Endodermal cell (in vitro differentiated cells): Measurements from ENCODE around the gene BRF1. TPM values are rescaled to one million over a fixed set of nuclear protein-coding genes. Genes with fewer than 3 reads are reported as not detected.
A peak's percentile ranks its signal among the peaks of the same experiment; 100 is the strongest.

ENCODE experiments used
- DNase-seq: peaks from one replicate; pipeline ENCODE4 v3.0.0-alpha.2; 2017
- H3K27ac ChIP-seq: 2 replicates; pipeline ENCODE4 v1.5.1; 2013; ENCODE audit warnings: mild to moderate bottlenecking, low read depth, low read length, moderate library complexity
- H3K27me3 ChIP-seq: 2 replicates; pipeline ENCODE4 v1.6.1; 2013; ENCODE audit warnings: mild to moderate bottlenecking, low read length, moderate library complexity; ENCODE audit not compliant: insufficient read depth, control insufficient read depth, poor library complexity, severe bottlenecking
- H3K36me3 ChIP-seq: 2 replicates; pipeline ENCODE4 v1.7.0; 2013; ENCODE audit warnings: mild to moderate bottlenecking, low read length, moderate library complexity; ENCODE audit not compliant: control insufficient read depth, insufficient read depth
- H3K4me1 ChIP-seq: one replicate; pipeline ENCODE4 v1.7.0; 2013; ENCODE audit warnings: low read length; ENCODE audit not compliant: control insufficient read depth, insufficient read depth
- H3K4me3 ChIP-seq: 2 replicates; pipeline ENCODE4 v1.5.1; 2013; ENCODE audit warnings: mild to moderate bottlenecking, low read length, moderate library complexity
- H3K9ac ChIP-seq: 2 replicates; pipeline ENCODE4 v1.6.1; 2013; ENCODE audit warnings: mild to moderate bottlenecking, low read length, moderate library complexity; ENCODE audit not compliant: poor library complexity, severe bottlenecking; ENCODE audit errors: extremely low read depth
- H3K9me3 ChIP-seq: 2 replicates; pipeline ENCODE4 v1.6.1; 2013; ENCODE audit warnings: mild to moderate bottlenecking, low read length, moderate library complexity; ENCODE audit not compliant: control insufficient read depth
- H3K27ac Mint-ChIP-seq: 2 replicates; pipeline ENCODE4 v1.8.0; 2020; ENCODE audit warnings: mixed read lengths
- H3K27me3 Mint-ChIP-seq: 2 replicates; pipeline ENCODE4 v1.8.0; 2021; ENCODE audit warnings: mild to moderate bottlenecking, mixed read lengths; ENCODE audit not compliant: insufficient read depth
- H3K36me3 Mint-ChIP-seq: 2 replicates; pipeline ENCODE4 v1.8.0; 2020; ENCODE audit warnings: low read depth, mixed read lengths
- H3K4me1 Mint-ChIP-seq: 2 replicates; pipeline ENCODE4 v1.8.0; 2020; ENCODE audit warnings: mixed read lengths
- H3K4me3 Mint-ChIP-seq: 2 replicates; pipeline ENCODE4 v1.8.0; 2020; ENCODE audit warnings: mild to moderate bottlenecking, moderate library complexity, mixed read lengths
- H3K9me3 Mint-ChIP-seq: 2 replicates; pipeline ENCODE4 v1.8.0; 2020; ENCODE audit warnings: mild to moderate bottlenecking, mixed read lengths
- WGBS, 2 experiments: methylation state at CpG; one replicate each; pipeline versions ENCODE4 v1.1.5 to v1.1.7; 2013; ENCODE audit warnings: missing lambda C conversion rate in 2 of 2, mixed read lengths in 1 of 2; ENCODE audit not compliant: insufficient coverage in 1 of 2, insufficient read length in 1 of 2; 5-methylcytosine and 5-hydroxymethylcytosine counted together
- total RNA-seq, 2 donors: library from RNA; stranded (reverse); fragmentation: NEBNext Ultra II Directional in 1 of 2; extraction: Animal tissue kit (Norgen Biotek cat#: 25700) in 1 of 2; gene quantifications; 2 replicates in 1 of 2; 3 replicates in 1 of 2; pipeline ENCODE4 v1.2.1, GENCODE V29; 2021
- TF ChIP-seq, protein P1 (sequence below): fragments of 200-600 bp; sonication (generic); conservative IDR thresholded peaks from 2 replicates; pipeline ENCODE4 v1.5.0; 2021; ENCODE audit warnings: antibody characterized with exemption, mild to moderate bottlenecking

The BRF1 gene
- total RNA-seq, 2 donors from 2014 or later = 37.0 to 44.5 TPM

DNA sequence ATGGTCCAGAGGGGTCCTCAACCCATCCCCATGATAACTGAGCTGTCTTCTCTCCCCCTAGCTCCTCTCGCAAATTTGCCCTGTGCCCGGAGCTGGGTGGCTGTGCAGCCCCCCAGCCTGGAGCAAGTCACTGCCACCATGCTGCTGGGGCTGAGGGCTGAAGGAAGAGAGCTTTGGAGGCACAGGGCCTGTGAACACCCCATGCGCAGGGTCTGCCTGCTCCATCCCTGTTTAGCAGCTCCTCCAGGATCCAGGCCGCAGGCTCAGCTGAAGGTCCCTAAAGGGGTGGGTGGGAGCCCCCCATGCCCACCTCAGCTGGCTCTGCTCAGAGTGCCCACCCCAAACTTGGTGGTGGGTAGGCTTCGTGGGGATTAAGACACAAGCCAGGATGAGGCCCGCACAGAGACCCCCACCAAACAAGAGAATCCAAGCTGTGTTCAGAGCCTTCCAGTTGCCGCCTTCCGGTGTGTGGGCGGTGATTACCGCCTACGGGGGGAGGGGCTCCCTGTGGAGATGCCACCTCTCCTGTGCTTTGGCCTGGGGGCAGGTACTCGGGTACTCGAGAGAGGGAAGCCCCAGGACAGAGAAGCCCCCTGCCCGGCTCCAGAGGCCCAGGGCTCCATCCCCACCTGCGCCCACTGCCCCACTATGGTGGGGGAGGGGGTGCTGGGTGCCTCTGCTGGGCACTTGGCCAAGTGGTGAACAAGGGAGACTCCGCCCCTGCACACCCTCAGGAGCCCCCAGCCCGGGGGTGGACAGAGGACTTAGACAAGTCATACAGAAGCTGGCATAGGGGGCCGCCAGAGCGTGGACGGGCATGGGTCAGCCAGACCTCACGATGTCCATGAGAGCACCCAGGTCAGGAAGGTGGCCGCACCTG is 130.8 kb downstream of the BRF1 start:
- Mint-ChIP-seq H3K4me1 (no peaks in the 10 kb centered on the region), H3K9me3 (no peaks in the 10 kb centered on the region), H3K4me3 (peak overlapping the region; percentile 44), H3K27me3 (peaks cover 20% of the 10 kb centered on the region), H3K27ac (no peak overlapping the region), H3K36me3 (no peaks in the 10 kb centered on the region)
- Histone ChIP-seq H3K4me1 (no peaks in the 10 kb centered on the region), H3K27me3 (peaks cover 16% of the 10 kb centered on the region), H3K9me3 (no peaks in the 10 kb centered on the region), H3K27ac (no peak overlapping the region), H3K4me3 (no peak overlapping the region), H3K9ac (no peak overlapping the region), H3K36me3 (no peaks in the 10 kb centered on the region)
- TF ChIP-seq, protein P1, sequence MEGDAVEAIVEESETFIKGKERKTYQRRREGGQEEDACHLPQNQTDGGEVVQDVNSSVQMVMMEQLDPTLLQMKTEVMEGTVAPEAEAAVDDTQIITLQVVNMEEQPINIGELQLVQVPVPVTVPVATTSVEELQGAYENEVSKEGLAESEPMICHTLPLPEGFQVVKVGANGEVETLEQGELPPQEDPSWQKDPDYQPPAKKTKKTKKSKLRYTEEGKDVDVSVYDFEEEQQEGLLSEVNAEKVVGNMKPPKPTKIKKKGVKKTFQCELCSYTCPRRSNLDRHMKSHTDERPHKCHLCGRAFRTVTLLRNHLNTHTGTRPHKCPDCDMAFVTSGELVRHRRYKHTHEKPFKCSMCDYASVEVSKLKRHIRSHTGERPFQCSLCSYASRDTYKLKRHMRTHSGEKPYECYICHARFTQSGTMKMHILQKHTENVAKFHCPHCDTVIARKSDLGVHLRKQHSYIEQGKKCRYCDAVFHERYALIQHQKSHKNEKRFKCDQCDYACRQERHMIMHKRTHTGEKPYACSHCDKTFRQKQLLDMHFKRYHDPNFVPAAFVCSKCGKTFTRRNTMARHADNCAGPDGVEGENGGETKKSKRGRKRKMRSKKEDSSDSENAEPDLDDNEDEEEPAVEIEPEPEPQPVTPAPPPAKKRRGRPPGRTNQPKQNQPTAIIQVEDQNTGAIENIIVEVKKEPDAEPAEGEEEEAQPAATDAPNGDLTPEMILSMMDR = no peak
- DNase-seq = no peak
- WGBS, 2 experiments = 76 to 83% methylated on average over 14 to 22 of the region's 22 CpGs

DNA sequence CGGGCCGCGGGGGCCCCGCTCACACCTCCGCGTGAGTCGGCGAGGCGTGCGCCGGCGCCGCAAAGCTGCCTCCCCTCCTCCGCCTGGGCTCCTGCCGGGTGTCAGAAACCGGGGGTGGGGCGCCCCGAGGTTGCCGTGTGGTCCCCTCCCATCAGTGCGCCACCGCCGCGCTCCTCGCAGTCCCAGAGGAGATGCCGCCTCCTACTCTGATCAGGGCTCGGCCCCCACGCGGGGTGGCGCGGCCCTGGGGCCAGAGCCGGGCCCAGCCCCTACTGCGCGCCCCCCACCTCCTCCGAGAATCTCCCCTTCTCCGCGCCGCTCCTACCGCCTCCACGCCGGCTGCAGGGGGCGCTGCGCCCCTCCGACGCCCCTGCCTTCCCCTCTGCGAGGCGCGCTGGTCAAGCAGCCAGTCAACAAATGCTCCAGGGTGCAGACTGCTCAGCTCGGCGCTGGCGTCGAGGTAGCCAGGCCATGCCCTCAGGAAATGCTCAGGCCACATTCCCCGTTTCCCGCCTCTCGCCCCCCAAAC is 131.8 kb downstream of the BRF1 start:
- no peaks in the 10 kb centered on the region for H3K9me3 ChIP-seq
- H3K27me3 ChIP-seq = peaks cover 16% of the 10 kb centered on the region
- DNase-seq = peak; percentile 90
- no peak overlapping the region for H3K4me3 ChIP-seq
- Mint-ChIP-seq H3K4me3 (peak overlapping the region; percentile 44), H3K4me1 (no peaks in the 10 kb centered on the region), H3K27ac (no peak overlapping the region), H3K27me3 (peaks cover 20% of the 10 kb centered on the region), H3K36me3 (no peaks in the 10 kb centered on the region), H3K9me3 (no peaks in the 10 kb centered on the region)
- H3K4me1 ChIP-seq = no peaks in the 10 kb centered on the region
- TF ChIP-seq, protein P1 = peak; percentile 88
- no peak overlapping the region for H3K9ac ChIP-seq
- 12% methylated on average over 32 to 54 of the region's 54 CpGs for WGBS, 2 experiments
- H3K27ac ChIP-seq = no peak overlapping the region
- no peaks in the 10 kb centered on the region for H3K36me3 ChIP-seq

DNA sequence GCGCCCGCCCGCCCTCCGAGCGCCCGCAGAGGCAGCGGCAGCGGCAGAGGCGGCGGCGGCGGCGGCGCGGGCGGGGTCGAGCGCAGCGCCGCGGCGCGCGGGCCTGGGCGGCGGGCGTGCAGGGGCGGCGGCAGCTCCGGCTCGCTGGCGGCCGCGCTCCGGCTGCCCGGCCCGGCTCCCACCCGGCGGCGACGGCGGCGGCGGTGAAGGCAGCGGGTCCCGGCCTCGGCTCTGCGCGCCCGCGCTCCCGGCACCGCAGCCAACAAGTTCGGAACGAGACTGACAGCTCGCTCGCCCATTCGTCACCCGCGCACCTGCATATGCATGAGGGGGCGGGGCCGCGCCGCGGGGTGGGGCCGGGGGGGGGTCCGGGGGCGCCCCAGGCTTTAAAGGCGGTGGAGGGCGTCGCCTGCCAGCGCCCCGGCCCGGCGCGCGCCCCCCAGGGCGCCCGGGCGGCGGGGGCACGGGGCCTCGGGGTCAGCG is 132.3 kb downstream of the BRF1 start, which contains the start of gene JAG2:
JAG2 (minus strand) TSS at position 281 of the 483 bp plus-strand sequence. CDS start 356 bp downstream, outside the sequence.
- Histone ChIP-seq H3K27me3 (peaks cover 16% of the 10 kb centered on the region), H3K9ac (no peak within 1 kb of the TSS), H3K4me1 (no peaks in the 10 kb centered on the region), H3K4me3 (peak within 1 kb of the TSS; percentile 73), H3K27ac (no peak within 1 kb of the TSS), H3K9me3 (no peaks in the 10 kb centered on the region), H3K36me3 (no peaks in the 10 kb centered on the region)
- Mint-ChIP-seq H3K36me3 (no peaks in the 10 kb centered on the region), H3K27ac (no peak within 1 kb of the TSS), H3K4me1 (no peaks in the 10 kb centered on the region), H3K4me3 (peak within 1 kb of the TSS; percentile 45), H3K27me3 (peaks cover 20% of the 10 kb centered on the region), H3K9me3 (no peaks in the 10 kb centered on the region)
- DNase-seq = peak; percentile 88
- 0% methylated on average over 78 of the region's 84 CpGs; no CpG with 5 or more reads in 1 of the 2 experiments for WGBS, 2 experiments
- TF ChIP-seq, protein P1 = no peak
